ENCODE results near the gene DEFB125. TPM values are rescaled to one million over a fixed set of nuclear protein-coding genes. Genes with fewer than 3 reads are reported as not detected.

The DEFB125 gene
- total RNA-seq, 2 experiments from 2014 or later, result not detected

- CTCF ChIA-PET, result no interaction called here
Observed at GRCh38 chr20:79565-79964, 7.9 kb upstream of the DEFB125 start.

GRCh38 chr20:90651-91050, 3.2 kb downstream of the DEFB125 start:
- CTCF ChIA-PET, result interaction anchor here (1.7 kb wide), 1 partner anchor 12 kb away, joined by 4 read pairs; no protein-coding TSS in a partner anchor
- no peak for TF ChIP-seq CTCF (IDR thresholded peaks at IDR 0.05)
- peaks cover 0 to 54% of the 10 kb centered on the region in 2 experiments for H3K27me3 ChIP-seq (ENCODE audit: control insufficient read depth in 1 of 2, insufficient read depth in 2 of 2, low read length in 2 of 2)
- ATAC-seq (ENCODE audit: poor library complexity) (no peak), DNase-seq (no peak)
- POLR2A ChIA-PET, result no interaction called here
- peaks cover 6% of the 10 kb centered on the region for H3K9me3 Mint-ChIP-seq
- H3K9me3 ChIP-seq (ENCODE audit: control insufficient read depth in 1 of 2, insufficient read depth in 1 of 2, low read length in 2 of 2), result peaks cover 6 to 7% of the 10 kb centered on the region in 2 experiments
- H3K4me3 Mint-ChIP-seq, result no peak overlapping the region
- H3K36me3 ChIP-seq (ENCODE audit: insufficient read depth, low read length), result no peaks in the 10 kb centered on the region
- H3K4me1 Mint-ChIP-seq (ENCODE audit: low read depth), result no peaks in the 10 kb centered on the region
- H3K27me3 Mint-ChIP-seq, result peaks cover 69% of the 10 kb centered on the region
- H3K36me3 Mint-ChIP-seq (ENCODE audit: low read depth), result no peaks in the 10 kb centered on the region
- no peak overlapping the region for H3K4me3 ChIP-seq (ENCODE audit: low read length)
- no peak overlapping the region for H3K27ac Mint-ChIP-seq
- intact Hi-C loops (cut with DNase I, micrococcal nuclease), result no loop called here
- no peaks in the 10 kb centered on the region for H3K4me1 ChIP-seq (ENCODE audit: insufficient read depth, low read length)
- H3K27ac ChIP-seq (ENCODE audit: low read depth in 1 of 2, low read length in 2 of 2), result no peak overlapping the region

More at GRCh38 chr20:79565-79964, 7.9 kb upstream of the DEFB125 start:
- no peaks in the 10 kb centered on the region for H3K4me1 ChIP-seq (ENCODE audit: insufficient read depth, low read length)
- intact Hi-C loops (cut with DNase I, micrococcal nuclease), result no loop called here
- no peaks in the 10 kb centered on the region for H3K36me3 ChIP-seq (ENCODE audit: insufficient read depth, low read length)
- DNase-seq, result no peak
- H3K36me3 Mint-ChIP-seq (ENCODE audit: low read depth), result no peaks in the 10 kb centered on the region
- no peak for ATAC-seq (ENCODE audit: poor library complexity)
- POLR2A ChIA-PET, result no interaction called here
- H3K4me3 ChIP-seq (ENCODE audit: low read length), result no peak overlapping the region
- H3K9me3 ChIP-seq (ENCODE audit: control insufficient read depth in 1 of 2, insufficient read depth in 1 of 2, low read length in 2 of 2), result peaks cover 10 to 14% of the 10 kb centered on the region in 2 experiments
- peaks cover 6% of the 10 kb centered on the region for H3K9me3 Mint-ChIP-seq
- no peaks in the 10 kb centered on the region for H3K4me1 Mint-ChIP-seq (ENCODE audit: low read depth)
- no peak for TF ChIP-seq CTCF (IDR thresholded peaks at IDR 0.05)
- H3K27me3 Mint-ChIP-seq, result peaks cover 41% of the 10 kb centered on the region
- no peak overlapping the region for H3K27ac Mint-ChIP-seq
- no peak overlapping the region for H3K4me3 Mint-ChIP-seq
- H3K27me3 ChIP-seq (ENCODE audit: control insufficient read depth in 1 of 2, insufficient read depth in 2 of 2, low read length in 2 of 2), result peaks cover 4 to 10% of the 10 kb centered on the region in 2 experiments
- H3K27ac ChIP-seq (ENCODE audit: low read depth in 1 of 2, low read length in 2 of 2), result no peak overlapping the region

- no peak for TF ChIP-seq CTCF (IDR thresholded peaks at IDR 0.05)
- no peak overlapping the region for H3K4me3 ChIP-seq (ENCODE audit: low read length)
- intact Hi-C loops (cut with DNase I, micrococcal nuclease), result no loop called here
- no peaks in the 10 kb centered on the region for H3K4me1 Mint-ChIP-seq (ENCODE audit: low read depth)
- DNase-seq (no peak), ATAC-seq (ENCODE audit: poor library complexity) (no peak)
- H3K9me3 Mint-ChIP-seq, result peaks cover 11% of the 10 kb centered on the region
- CTCF ChIA-PET, result no interaction called here
- peaks cover 13 to 14% of the 10 kb centered on the region in 2 experiments for H3K9me3 ChIP-seq (ENCODE audit: control insufficient read depth in 1 of 2, insufficient read depth in 1 of 2, low read length in 2 of 2)
- no peak overlapping the region for H3K4me3 Mint-ChIP-seq
- H3K27ac ChIP-seq (ENCODE audit: low read depth in 1 of 2, low read length in 2 of 2), result no peak overlapping the region
- no peak overlapping the region for H3K27ac Mint-ChIP-seq
- POLR2A ChIA-PET, result no interaction called here
- peaks cover 74% of the 10 kb centered on the region for H3K27me3 Mint-ChIP-seq
- H3K4me1 ChIP-seq (ENCODE audit: insufficient read depth, low read length), result no peaks in the 10 kb centered on the region
- no peaks in the 10 kb centered on the region for H3K36me3 Mint-ChIP-seq (ENCODE audit: low read depth)
- H3K27me3 ChIP-seq (ENCODE audit: control insufficient read depth in 1 of 2, insufficient read depth in 2 of 2, low read length in 2 of 2), result peaks cover 3 to 34% of the 10 kb centered on the region in 2 experiments
- H3K36me3 ChIP-seq (ENCODE audit: insufficient read depth, low read length), result no peaks in the 10 kb centered on the region
Observed at GRCh38 chr20:93641-94040, 6.2 kb downstream of the DEFB125 start.
